GM18909 (cell line): ENCODE results near the gene PNPLA5.
"Not testable (repeated sequence)": the region's sequence is repeated elsewhere in the genome, so short reads cannot be mapped to it uniquely, and the experiment has no call there.

Experiments used
- ATAC-seq: cut with Tn5 transposase; IDR thresholded peaks from one replicate; pipeline ENCODE4 v1.9.1; 2021; ENCODE audit warnings: mild to moderate bottlenecking; ENCODE audit not compliant: unreplicated experiment, poor library complexity

The PNPLA5 gene

GRCh38 chr22:43904412-43904811, 12.6 kb upstream of the PNPLA5 start:
- ATAC-seq: not testable (repeated sequence)

- ATAC-seq: not testable (repeated sequence)
Observed at GRCh38 chr22:43903033-43903432, 11.2 kb upstream of the PNPLA5 start.

- ATAC-seq: no peak
Observed at GRCh38 chr22:43901976-43902643, 10.3 kb upstream of the PNPLA5 start.

- ATAC-seq: no peak
Observed at GRCh38 chr22:43900206-43900605, 8.4 kb upstream of the PNPLA5 start.

GRCh38 chr22:43897751-43898261, 6.0 kb upstream of the PNPLA5 start:
- no peak for ATAC-seq

- ATAC-seq: no peak
Observed at GRCh38 chr22:43895986-43896645, 4.3 kb upstream of the PNPLA5 start.

- ATAC-seq: no peak
Observed at GRCh38 chr22:43894122-43894521, 2.3 kb upstream of the PNPLA5 start.

GRCh38 chr22:43893266-43893665, 1.5 kb upstream of the PNPLA5 start:
- ATAC-seq: no peak

GRCh38 chr22:43892183-43892894, 526 bp upstream of the PNPLA5 start:
- no peak for ATAC-seq

GRCh38 chr22:43890901-43891331, 897 bp downstream of the PNPLA5 start:
- no peak for ATAC-seq

GRCh38 chr22:43889860-43890253, 2.0 kb downstream of the PNPLA5 start:
- no peak for ATAC-seq

GRCh38 chr22:43889201-43889859, 2.5 kb downstream of the PNPLA5 start:
- ATAC-seq: no peak

GRCh38 chr22:43888740-43889139, 3.1 kb downstream of the PNPLA5 start:
- ATAC-seq: no peak

GRCh38 chr22:43887391-43887790, 4.4 kb downstream of the PNPLA5 start:
- ATAC-seq: no peak

- ATAC-seq: no peak
Observed at GRCh38 chr22:43886231-43886630, 5.6 kb downstream of the PNPLA5 start.

- ATAC-seq: no peak
Observed at GRCh38 chr22:43885786-43886185, 6.0 kb downstream of the PNPLA5 start.

- ATAC-seq: no peak
Observed at GRCh38 chr22:43885319-43885671, 6.5 kb downstream of the PNPLA5 start.

GRCh38 chr22:43884600-43885318, 7.1 kb downstream of the PNPLA5 start:
- peak; percentile 64 for ATAC-seq

GRCh38 chr22:43883719-43884415, 7.9 kb downstream of the PNPLA5 start:
- no peak for ATAC-seq
